HG03175 (cell line): ENCODE results near the gene GNB3.

Experiments used
- ATAC-seq: cut with Tn5 transposase; IDR thresholded peaks from one replicate; pipeline ENCODE4 v1.9.1; 2021; ENCODE audit warnings: mild to moderate bottlenecking, moderate library complexity; ENCODE audit not compliant: unreplicated experiment

The GNB3 gene

GRCh38 chr12:6823182-6824084, 17.3 kb upstream of the GNB3 start:
- no peak for ATAC-seq

GRCh38 chr12:6824085-6824775, 16.5 kb upstream of the GNB3 start:
- no peak for ATAC-seq

- ATAC-seq: no peak
These were observed 15.8 kb upstream of the GNB3 start for GRCh38 chr12:6824901-6825381.

GRCh38 chr12:6825398-6826124, 15.2 kb upstream of the GNB3 start:
- peak; percentile 49 for ATAC-seq

- no peak for ATAC-seq
These were observed 14.5 kb upstream of the GNB3 start for GRCh38 chr12:6826125-6826733.

GRCh38 chr12:6826734-6827436, 13.8 kb upstream of the GNB3 start:
- no peak for ATAC-seq

- ATAC-seq: no peak
These were observed 13.3 kb upstream of the GNB3 start for GRCh38 chr12:6827437-6827911.

GRCh38 chr12:6827982-6828780, 12.5 kb upstream of the GNB3 start, which contains the start of gene P3H3:
P3H3 (plus strand) TSS chr12:6828407; CDS start chr12:6828441, 34 bp downstream.
- no peak for ATAC-seq

GRCh38 chr12:6828781-6829535, 11.8 kb upstream of the GNB3 start:
- no peak for ATAC-seq

- ATAC-seq: no peak
These were observed 11.0 kb upstream of the GNB3 start for GRCh38 chr12:6829536-6830220.

- ATAC-seq: no peak
These were observed 10.3 kb upstream of the GNB3 start for GRCh38 chr12:6830286-6830890.

- ATAC-seq: no peak
These were observed 9.7 kb upstream of the GNB3 start for GRCh38 chr12:6830999-6831398.

GRCh38 chr12:6831450-6831995, 9.2 kb upstream of the GNB3 start:
- ATAC-seq: no peak

GRCh38 chr12:6832125-6832524, 8.6 kb upstream of the GNB3 start:
- no peak for ATAC-seq

- no peak for ATAC-seq
These were observed 7.4 kb upstream of the GNB3 start for GRCh38 chr12:6833189-6833890.

GRCh38 chr12:6834254-6834653, 6.5 kb upstream of the GNB3 start:
- ATAC-seq: no peak

GRCh38 chr12:6834873-6835272, 5.9 kb upstream of the GNB3 start:
- ATAC-seq: no peak
